Anterior cingulate cortex (tissue), 58 donors: Measurements from ENCODE around the gene PTGS2.
"Not testable (repeated sequence)": the region's sequence is repeated elsewhere in the genome, so short reads cannot be mapped to it uniquely, and the experiment has no call there.

ENCODE experiments used
- DNase-seq, 58 donors: peaks; one replicate each; lab custom pipeline; 2025; lab: John Stamatoyannopoulos, UW

Gene PTGS2

DNA sequence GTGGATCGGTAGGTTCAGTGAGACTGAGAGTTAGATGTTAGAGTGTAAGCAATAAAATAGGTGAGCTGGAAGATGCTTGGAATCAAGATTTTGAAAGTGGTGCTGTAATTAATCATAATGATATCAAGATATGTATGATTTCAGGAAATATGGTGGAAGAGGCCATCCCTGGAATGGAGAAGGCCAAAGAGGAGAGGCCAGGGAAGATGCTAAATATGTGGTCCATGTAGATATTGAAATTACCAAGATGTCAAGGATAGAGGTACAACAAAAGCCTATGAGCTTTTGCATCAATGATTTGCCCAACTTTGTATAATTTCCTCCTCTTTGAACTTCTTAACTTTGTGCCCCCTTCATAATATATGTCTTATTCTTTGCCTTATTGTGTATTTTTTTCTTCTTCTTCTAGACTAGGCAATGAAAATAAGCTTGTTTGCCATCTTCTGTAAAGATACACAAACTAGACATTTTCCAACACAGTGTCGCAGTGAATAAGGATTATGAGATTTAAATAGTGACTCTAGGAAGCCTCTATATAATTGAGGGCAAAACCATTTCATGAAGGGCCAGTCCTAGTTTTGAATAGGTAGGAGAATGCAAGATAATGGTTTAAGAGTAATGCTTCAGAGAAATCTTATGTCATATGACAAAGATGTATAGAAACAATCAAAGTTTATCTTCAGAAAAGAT lies 8.9 kb downstream of the PTGS2 start:
- DNase-seq, result no peak

DNA sequence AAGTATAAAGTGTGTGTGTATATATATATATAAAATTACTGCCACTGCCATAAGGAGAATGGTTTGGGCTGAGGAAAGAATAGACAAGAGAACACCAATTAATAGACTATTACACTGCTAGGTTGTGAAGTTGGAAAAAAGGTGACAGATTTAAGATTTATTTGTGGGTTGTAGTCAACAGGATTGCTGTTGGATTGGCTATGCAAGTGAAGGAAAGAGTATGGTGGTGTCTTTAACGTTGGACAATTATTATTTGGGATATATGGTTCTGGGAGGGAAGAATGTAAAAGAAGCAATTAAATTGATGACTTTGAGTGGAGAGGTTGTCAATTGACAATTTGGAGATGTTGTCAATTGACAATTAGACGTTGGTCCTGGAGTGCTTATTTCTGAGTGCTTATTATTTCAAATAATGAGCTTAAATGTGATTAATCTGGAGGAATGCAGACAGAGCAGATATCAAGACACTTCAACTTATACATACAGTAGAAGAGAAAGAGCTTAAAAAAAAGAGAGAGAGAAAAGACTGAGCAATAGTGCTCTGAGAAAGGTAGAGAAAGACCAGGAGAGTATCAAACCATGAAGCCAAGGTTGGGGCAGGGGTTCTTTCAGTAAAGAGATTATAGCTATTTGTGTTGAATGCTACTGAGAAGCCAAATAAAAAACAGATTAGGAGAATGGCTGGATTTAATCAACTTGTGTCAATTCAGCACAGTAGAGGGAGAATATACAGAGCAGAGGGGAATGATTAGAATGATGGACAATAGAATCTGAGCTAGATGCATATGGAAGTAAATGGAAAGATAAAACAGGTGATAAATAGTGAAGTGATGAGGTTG lies 9.7 kb downstream of the PTGS2 start:
- DNase-seq, result no peak

DNA sequence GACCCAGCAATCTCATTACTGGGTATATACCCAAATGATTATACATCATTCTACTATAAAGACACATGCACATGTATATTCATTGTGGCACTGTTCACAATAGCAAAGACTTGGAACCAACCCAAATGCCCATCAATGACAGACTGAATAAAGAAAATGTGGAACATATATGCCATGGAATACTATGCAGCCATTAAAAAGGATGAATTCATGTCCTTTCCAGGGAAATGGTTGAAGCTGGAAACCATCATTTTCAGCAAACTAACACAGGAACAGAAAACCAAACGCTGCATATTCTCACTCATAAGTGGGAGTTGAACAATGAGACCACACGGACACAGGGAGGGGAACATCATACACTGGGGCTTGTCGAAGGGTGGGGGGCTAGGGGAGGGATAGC lies 10.4 kb downstream of the PTGS2 start:
- not testable (repeated sequence) for DNase-seq

DNA sequence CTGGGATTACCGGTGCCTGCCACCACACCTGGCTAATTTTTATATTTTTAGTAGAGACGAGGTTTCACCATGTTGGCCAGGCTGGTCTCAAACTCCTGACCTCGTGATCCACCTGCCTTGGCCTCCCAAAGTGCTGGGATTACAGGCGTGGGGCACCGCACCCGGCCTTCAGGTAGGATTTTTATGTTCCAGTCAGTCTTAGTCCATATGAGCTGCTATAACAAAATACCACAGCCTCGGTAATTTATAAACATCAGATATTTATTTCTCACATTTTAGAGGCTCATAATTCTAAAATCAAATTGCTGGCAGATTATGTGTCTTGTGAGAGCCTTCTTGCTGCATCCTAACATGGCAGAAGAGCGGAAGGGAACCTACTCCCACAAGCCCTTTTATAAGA lies 16.0 kb downstream of the PTGS2 start:
- not testable (repeated sequence) for DNase-seq

DNA sequence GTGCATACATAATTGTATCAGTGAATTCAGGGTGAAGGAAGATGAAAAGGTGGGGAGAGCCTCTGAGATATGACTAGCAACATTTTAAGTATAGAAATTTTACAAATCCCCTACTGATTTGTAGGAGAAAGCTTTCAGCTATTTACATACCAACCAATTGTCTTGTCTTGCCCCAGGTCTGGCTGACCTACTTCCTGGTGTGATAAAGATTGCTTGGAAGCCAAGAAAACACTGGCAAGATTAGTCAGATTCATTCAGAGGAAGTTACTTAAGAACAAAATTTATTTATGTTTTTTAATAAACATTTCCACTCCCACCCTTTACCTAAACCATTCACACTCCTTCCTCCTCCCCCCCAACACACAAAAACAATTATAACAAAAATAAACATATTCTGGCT lies 17.5 kb downstream of the PTGS2 start:
- DNase-seq, result no peak

DNA sequence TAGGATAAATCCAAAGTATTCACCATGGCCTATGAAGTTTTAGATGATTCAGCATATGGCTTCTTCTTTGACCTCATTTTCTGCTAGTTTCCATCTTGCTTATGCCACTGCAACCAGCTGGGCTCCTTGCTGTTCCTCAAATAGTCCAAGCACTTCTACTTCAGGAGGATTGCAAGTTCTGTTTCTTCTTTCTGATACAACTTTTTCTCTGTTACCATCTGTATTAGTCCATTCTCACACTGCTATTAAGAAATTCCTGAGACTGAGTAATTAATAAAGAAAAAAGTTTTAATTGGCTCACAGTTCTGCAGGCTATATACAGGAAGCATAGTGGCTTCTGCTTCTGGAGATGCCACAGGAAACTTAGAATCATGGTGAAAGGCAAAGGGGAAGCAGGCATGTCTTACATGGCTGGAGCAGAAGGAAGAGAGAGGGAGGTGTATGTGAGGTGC lies 20.3 kb downstream of the PTGS2 start:
- DNase-seq, result no peak

DNA sequence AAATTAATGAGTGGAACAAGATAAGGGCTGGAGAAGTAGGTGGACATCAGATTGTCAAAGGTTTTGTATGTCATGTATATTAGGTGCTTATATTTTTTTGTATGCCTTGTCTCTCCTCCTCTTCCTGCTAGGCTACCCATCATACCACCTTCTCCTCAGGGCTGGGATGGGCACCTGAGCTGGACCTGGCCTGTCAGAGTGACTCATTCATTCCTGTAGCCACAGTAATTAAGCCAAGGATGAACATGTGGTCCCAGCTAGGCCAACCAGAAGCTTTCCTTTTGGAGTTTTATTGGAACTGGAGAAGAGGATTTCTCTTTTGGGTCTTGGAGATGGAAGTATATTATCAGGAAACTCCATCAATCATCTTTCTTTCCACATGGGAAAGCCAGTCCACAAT lies 21.2 kb downstream of the PTGS2 start:
- no peak for DNase-seq

DNA sequence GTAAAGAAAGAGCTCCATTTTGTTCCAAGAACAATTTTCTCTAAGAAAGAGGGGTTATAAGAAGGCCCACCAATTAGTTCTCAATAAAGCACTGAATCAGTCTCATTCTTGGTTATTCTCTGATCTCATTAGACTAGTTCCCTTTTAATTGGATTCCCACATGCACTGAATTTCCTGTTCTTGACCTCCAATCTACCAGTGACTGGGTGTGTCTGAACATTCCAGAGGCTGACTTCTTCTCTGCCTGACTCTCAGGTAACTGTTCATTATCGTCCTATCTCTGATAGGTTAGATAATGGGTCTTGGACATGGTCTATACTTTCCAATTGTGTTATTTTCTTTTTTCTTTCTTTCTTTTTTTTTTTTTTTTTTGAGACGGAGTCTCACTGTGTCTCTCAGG lies 22.7 kb downstream of the PTGS2 start:
- no peak for DNase-seq

GRCh38 chr1:186655876-186656275 lies 24.3 kb downstream of the PTGS2 start:
- no peak for DNase-seq

DNA sequence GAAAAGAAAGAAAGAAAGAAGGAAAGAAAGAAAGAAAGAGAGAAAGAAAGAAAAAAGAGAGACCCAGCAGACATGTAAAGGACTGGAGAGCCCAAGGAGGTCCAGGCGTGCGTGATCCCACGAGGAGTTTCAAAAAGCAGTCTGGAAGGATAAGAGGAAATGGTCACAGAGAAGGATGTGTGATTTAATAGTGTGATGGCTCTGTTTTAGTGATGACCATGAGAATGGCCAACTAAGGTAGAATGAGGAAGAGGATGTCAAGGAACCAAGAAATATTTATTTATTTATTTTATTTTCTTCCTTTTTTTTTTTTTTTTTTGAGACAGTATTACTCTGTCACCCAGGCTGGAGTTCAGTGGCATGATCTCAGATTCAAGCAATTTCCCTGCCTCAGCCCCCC lies 25.5 kb downstream of the PTGS2 start:
- DNase-seq, result no peak

- DNase-seq, result no peak
These were observed 26.9 kb downstream of the PTGS2 start for GRCh38 chr1:186653312-186653711.

- DNase-seq, result no peak
These were observed 31.6 kb downstream of the PTGS2 start for GRCh38 chr1:186648613-186649012.

- not testable (repeated sequence) for DNase-seq
These were observed 32.2 kb downstream of the PTGS2 start for GRCh38 chr1:186647985-186648384.

DNA sequence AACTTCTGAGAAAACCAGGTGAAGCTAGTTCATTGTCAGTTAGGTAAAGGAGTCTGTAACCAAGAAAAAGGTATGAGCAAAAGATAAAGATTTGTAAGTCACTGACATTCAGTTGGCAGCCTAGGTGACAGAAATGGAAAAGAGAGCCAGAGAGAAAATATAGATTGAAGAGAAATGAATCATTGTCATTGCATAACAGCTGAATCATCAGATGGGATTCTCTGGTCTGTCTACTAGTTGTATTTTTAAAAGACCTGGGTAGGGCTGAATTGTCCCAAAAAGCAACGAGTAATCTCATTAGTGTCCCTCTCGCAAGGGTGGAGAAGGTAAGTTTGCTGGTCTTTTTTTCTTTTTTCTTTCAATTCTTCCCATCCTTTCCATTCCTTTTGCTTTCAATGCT lies 36.6 kb downstream of the PTGS2 start:
- DNase-seq, result no peak

GRCh38 chr1:186637567-186637966 lies 42.7 kb downstream of the PTGS2 start:
- not testable (repeated sequence) for DNase-seq

DNA sequence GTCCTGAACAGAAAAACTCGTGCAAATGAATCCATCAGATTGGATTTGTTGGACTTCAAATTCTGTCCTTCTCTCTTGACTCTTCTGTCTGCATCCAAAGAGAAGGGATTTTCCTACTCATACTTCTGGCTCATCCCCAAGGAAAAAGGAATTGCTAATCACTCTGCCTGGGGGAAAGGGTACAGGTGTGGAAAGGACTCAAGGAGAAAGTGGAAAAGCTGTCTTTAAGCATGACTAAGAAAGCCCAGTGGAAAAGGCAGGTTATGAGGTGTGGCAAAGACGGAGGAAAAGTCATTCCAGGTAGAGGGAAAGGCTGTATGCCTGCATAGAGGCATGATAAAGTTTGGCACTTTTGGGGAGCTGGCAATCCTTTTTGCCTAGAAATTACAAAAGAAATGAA lies 43.4 kb downstream of the PTGS2 start:
- no peak for DNase-seq

DNA sequence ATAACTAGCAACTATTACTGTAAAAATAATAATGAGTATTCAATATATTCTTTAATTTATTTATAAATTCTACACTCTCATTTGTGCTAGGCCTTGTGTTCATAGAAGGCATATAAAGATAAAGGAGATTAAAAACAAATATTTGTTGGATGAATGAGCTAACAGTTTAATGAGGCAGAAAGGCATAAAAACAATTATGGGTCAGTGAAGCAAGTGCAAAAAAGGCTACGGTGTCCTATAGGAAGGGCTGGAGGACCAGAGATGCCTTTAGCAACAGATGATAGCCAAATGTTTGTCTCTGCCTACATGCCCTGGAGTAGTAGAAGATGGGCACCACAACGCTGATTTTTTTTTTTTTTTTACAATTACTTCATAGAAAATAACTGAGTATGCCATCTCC lies 45.7 kb downstream of the PTGS2 start:
- no peak for DNase-seq

DNA sequence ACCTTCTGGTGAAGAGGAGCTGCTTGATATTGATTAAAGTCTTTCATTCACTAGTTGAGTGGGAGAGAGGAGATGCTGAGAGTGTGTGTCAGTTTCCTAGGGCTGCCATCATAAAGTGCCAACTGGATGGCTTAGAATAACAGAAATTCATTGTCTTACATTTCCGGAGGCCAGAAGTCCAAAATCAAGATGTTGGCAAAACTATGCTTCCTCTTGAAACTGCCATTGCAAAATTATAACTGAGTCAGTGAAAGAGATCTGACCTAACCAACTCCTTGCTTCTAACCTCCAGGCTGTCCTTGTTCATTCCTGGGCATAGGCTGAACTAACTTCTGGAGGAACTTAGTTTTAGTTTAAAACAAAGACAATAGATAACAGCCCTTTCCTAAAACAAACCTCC lies 47.1 kb downstream of the PTGS2 start:
- DNase-seq, result no peak

GRCh38 chr1:186629341-186629740 lies 50.9 kb downstream of the PTGS2 start:
- DNase-seq, result no peak

- DNase-seq, result no peak
These were observed 51.3 kb downstream of the PTGS2 start for GRCh38 chr1:186628910-186629309.

GRCh38 chr1:186627019-186627418 lies 53.2 kb downstream of the PTGS2 start:
- DNase-seq, result no peak

DNA sequence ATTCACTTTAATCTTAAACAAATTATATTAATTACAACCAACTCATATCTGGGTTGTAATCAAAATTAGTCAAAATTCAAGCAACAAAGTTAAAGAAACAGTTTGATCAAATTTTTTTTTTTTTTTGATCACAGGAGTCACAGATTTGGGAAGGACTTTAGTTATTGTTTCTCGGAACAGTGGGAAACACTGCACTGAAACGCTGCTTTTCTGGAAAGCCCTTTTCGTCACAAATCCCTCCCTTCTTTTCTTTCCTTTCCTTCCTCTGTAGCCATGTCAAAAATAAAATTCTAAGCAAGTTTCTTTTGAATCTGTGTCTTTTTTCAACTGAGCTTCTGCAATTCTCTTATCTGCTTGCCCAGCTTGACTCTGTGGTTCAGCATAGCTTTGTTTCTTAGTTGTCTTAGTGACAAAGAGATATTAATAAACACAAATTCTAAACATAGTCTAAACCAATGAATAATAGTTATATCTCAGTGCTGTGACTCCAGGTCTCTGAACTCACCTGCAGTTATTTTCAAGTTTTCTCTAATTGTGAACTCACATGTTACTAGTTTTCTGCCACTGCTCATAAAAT lies 53.8 kb downstream of the PTGS2 start:
- DNase-seq, result no peak
